Nucleus accumbens (tissue), 56 donors: Measurements from ENCODE around the gene PDGFD.

Experiments used
- DNase-seq, 56 donors: peaks; one replicate each; lab custom pipeline; 2025; lab: John Stamatoyannopoulos, UW

Gene PDGFD

GRCh38 chr11:104146943-104147342 is 17.0 kb downstream of the PDGFD start:
- no peak for DNase-seq

- no peak for DNase-seq
Measured at GRCh38 chr11:104146421-104146820, 17.5 kb downstream of the PDGFD start.

GRCh38 chr11:104145062-104145461 is 18.9 kb downstream of the PDGFD start:
- DNase-seq = no peak

GRCh38 chr11:104142698-104143097 is 21.2 kb downstream of the PDGFD start:
- DNase-seq = no peak

GRCh38 chr11:104136861-104137260 is 27.1 kb downstream of the PDGFD start:
- DNase-seq = no peak

GRCh38 chr11:104134745-104135144 is 29.2 kb downstream of the PDGFD start:
- no peak for DNase-seq

GRCh38 chr11:104130161-104130560 is 33.8 kb downstream of the PDGFD start:
- DNase-seq = no peak

GRCh38 chr11:104129145-104129544 is 34.8 kb downstream of the PDGFD start:
- no peak for DNase-seq

GRCh38 chr11:104127828-104128227 is 36.1 kb downstream of the PDGFD start:
- no peak for DNase-seq

- DNase-seq = no peak
Measured at GRCh38 chr11:104126464-104126863, 37.5 kb downstream of the PDGFD start.

- no peak for DNase-seq
Measured at GRCh38 chr11:104124979-104125378, 39.0 kb downstream of the PDGFD start.

- no peak for DNase-seq
Measured at GRCh38 chr11:104122836-104123235, 41.1 kb downstream of the PDGFD start.

- no peak for DNase-seq
Measured at GRCh38 chr11:104122011-104122635, 41.8 kb downstream of the PDGFD start.

GRCh38 chr11:104120493-104121137 is 43.3 kb downstream of the PDGFD start:
- DNase-seq = no peak

- DNase-seq = no peak
Measured at GRCh38 chr11:104118105-104118744, 45.7 kb downstream of the PDGFD start.

- DNase-seq = no peak
Measured at GRCh38 chr11:104113541-104113940, 50.4 kb downstream of the PDGFD start.

GRCh38 chr11:104106136-104106754 is 57.7 kb downstream of the PDGFD start:
- DNase-seq = no peak

GRCh38 chr11:104105155-104105554 is 58.8 kb downstream of the PDGFD start:
- DNase-seq = no peak

GRCh38 chr11:104104664-104105063 is 59.3 kb downstream of the PDGFD start:
- no peak for DNase-seq

GRCh38 chr11:104104201-104104600 is 59.7 kb downstream of the PDGFD start:
- no peak for DNase-seq

GRCh38 chr11:104098555-104098954 is 65.4 kb downstream of the PDGFD start:
- DNase-seq = no peak

GRCh38 chr11:104098132-104098531 is 65.8 kb downstream of the PDGFD start:
- DNase-seq = no peak
